DND-41 (cell line): ENCODE results near the gene TADA2B.

Experiments used
- CTCF ChIP-seq: IDR thresholded peaks from 2 replicates; pipeline ENCODE4 v1.5.1; 2012; ENCODE audit warnings: borderline replicate concordance, low read length, moderate library complexity, mild to moderate bottlenecking; ENCODE audit not compliant: poor library complexity, severe bottlenecking; ENCODE audit errors: extremely low read depth
- EZH2 ChIP-seq: IDR thresholded peaks from 3 replicates; pipeline ENCODE4 v1.6.1; 2012; ENCODE audit warnings: borderline replicate concordance, low read depth, mild to moderate bottlenecking, moderate library complexity, low read length, inconsistent platforms; ENCODE audit not compliant: severe bottlenecking

DNA sequence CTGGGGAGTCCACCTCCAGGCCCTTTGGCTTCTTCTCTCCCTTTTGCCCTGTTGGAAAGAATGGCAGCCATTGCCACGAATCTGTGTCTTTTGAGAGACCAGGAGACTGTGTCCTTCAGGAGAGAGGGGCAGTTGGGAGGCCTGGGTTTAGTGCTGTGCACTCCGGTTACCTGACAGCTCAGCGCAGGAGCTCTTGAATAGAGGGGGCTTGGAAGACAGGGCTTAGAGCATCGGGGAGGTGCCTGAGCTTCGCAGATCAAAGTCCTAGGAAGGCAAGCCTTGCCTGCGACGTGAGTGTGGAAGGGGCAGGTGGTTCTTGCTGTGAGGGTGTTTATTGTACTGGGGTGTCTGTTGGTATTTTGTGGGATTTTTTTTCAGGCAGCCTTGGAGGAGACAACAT, 41.9 kb upstream of the TADA2B start:
- TF ChIP-seq CTCF (no peak), EZH2 (no peak)
